ENCODE measurements around the gene BCAP29. TPM values are rescaled to one million over a fixed set of nuclear protein-coding genes. Genes with fewer than 3 reads are reported as not detected.

BCAP29 gene
- total and polyA plus RNA-seq, 2 of the 8 experiments (the other 6 are each of a cell fraction or from before 2014, with no cell fraction given), result 6.8 to 18.1 TPM

- Histone ChIP-seq H2BK5ac (ENCODE audit: low read depth, low read length) (no peak overlapping the region), H4K5ac (ENCODE audit: insufficient read length, low read depth, low read length) (no peak overlapping the region), H2BK15ac (ENCODE audit: low read length) (no peak overlapping the region), H3K56ac (replicated peaks; ENCODE audit: insufficient read length, low read depth, low read length) (no peak overlapping the region), H2BK20ac (ENCODE audit: low read length) (no peak overlapping the region), H2AFZ (ENCODE audit: low read length) (no peak overlapping the region), H3K36me3 (ENCODE audit: control insufficient read depth in 2 of 4, insufficient read depth in 4 of 4, low read length in 3 of 4) (no peaks in the 10 kb centered on the region), H3K27ac (ENCODE audit: low read depth, low read length) (no peak overlapping the region), H2BK12ac (ENCODE audit: low read depth, low read length) (no peak overlapping the region), H3K4me3 (ENCODE audit: extremely low read depth in 1 of 4, insufficient read depth in 2 of 4, low read depth in 3 of 4, low read length in 4 of 4) (peak overlapping the region; percentile 43 to 62 (median 53)), H3K23ac (ENCODE audit: insufficient read length) (no peak overlapping the region), H3K27me3 (replicated peaks in 1 of 4; ENCODE audit: control insufficient read depth in 3 of 4, extremely low read depth in 1 of 4, insufficient read depth in 3 of 4, low read length in 3 of 4) (peaks cover 25 to 57% (median 49%) of the 10 kb centered on the region in 4 experiments), H3K23me2 (ENCODE audit: low read depth, low read length) (peaks cover 15% of the 10 kb centered on the region; the same call in 1 of the 2 replicates), H3K9ac (replicated peaks in 1 of 4; ENCODE audit: extremely low read depth in 1 of 4, low read depth in 3 of 4, low read length in 3 of 4) (no peak overlapping the region), H4K8ac (ENCODE audit: extremely low read depth, insufficient read depth, low read length) (peak overlapping the region; percentile 9; the same call in 1 of the 2 replicates), H3K4ac (replicated peaks; ENCODE audit: insufficient read length, low read depth, low read length) (no peak overlapping the region), H3K9me3 (ENCODE audit: insufficient read depth in 2 of 2, low read depth in 1 of 2, low read length in 1 of 2) (no peaks in the 10 kb centered on the region), H3K4me1 (replicated peaks in 1 of 4; ENCODE audit: control insufficient read depth in 3 of 4, insufficient read depth in 4 of 4, low read length in 3 of 4) (peaks cover 0 to 2% (median 0%) of the 10 kb centered on the region in 4 experiments; a peak in 3 of 7 replicates), H3K79me1 (ENCODE audit: low read depth, low read length) (no peaks in the 10 kb centered on the region), H3K14ac (ENCODE audit: insufficient read length) (no peak overlapping the region), H2BK120ac (replicated peaks; ENCODE audit: low read depth, low read length) (no peak overlapping the region), H4K20me1 (replicated peaks in 1 of 2; ENCODE audit: control insufficient read depth in 1 of 2, insufficient read depth in 2 of 2, low read length in 2 of 2) (peaks cover 1 to 2% of the 10 kb centered on the region in 2 experiments), H3K79me2 (ENCODE audit: control insufficient read depth in 1 of 2, insufficient read depth in 2 of 2, low read length in 2 of 2) (no peaks in the 10 kb centered on the region), H4K91ac (replicated peaks; ENCODE audit: insufficient read length, low read length) (no peak overlapping the region), H3K4me2 (ENCODE audit: insufficient read depth in 1 of 2, low read depth in 2 of 2, low read length in 2 of 2) (peak overlapping the region; percentile 93 to 95), H2AK5ac (ENCODE audit: low read depth, low read length) (no peak overlapping the region), H3K18ac (ENCODE audit: extremely low read depth, low read length) (no peak overlapping the region)
- 2% methylated on average over 62 of the region's 73 CpGs; no CpG with 5 or more reads in 1 of the 2 experiments for WGBS, 2 experiments (ENCODE audit: extremely low coverage in 1 of 2, insufficient coverage in 1 of 2, insufficient read length in 1 of 2, insufficient replicate concordance in 2 of 2, low coverage in 1 of 2, low lambda C conversion rate in 2 of 2, missing lambda C conversion rate in 1 of 2)
- DNase-seq (ENCODE audit: low read depth in 1 of 2, low spot score in 2 of 2), result peak in 1 of 2 experiments; percentile 76
- CTCF ChIA-PET (ENCODE audit: partially characterized antibody), result interaction anchor here (0.6 to 2.3 kb wide), 13 partner anchors 16 to 440 kb away, joined by 3 to 8 read pairs (median 4); partner anchors contain the start of genes BCAP29, COG5 and DUS4L
- no peak for FAIRE-seq
- POLR2A ChIA-PET (ENCODE audit: partially characterized antibody), result interaction anchor here (0.6 to 1.1 kb wide), 3 partner anchors 29 to 476 kb away, joined by 3 to 5 read pairs (median 3); no protein-coding TSS in a partner anchor
- TF ChIP-seq BACH1 (IDR thresholded peaks at IDR 0.05; ENCODE audit: low read length) (no peak), ZNF274 (IDR thresholded peaks at IDR 0.05; ENCODE audit: borderline replicate concordance, extremely low read depth, low read length) (no peak), MAX (IDR thresholded peaks at IDR 0.05) (peak; percentile 82), SP2 (IDR thresholded peaks at IDR 0.05; ENCODE audit: low read length) (no peak), NRF1 (IDR thresholded peaks at IDR 0.05; ENCODE audit: low read depth, low read length) (no peak), CHD2 (IDR thresholded peaks at IDR 0.05; ENCODE audit: low read length) (no peak), E2F6 (IDR thresholded peaks at IDR 0.05) (peak; percentile 64), ATF2 (IDR thresholded peaks at IDR 0.05; ENCODE audit: low read length) (no peak), CREB1 (IDR thresholded peaks at IDR 0.05) (0 out of 2 replicates have a peak, but pooled peaks have one; percentile 20), TCF12 (IDR thresholded peaks at IDR 0.05; ENCODE audit: low read depth, low read length) (no peak)
Measured at GRCh38 chr7:107661081-107661864, 81.2 kb downstream of the BCAP29 start.

All from H1 (cell line).